Neutrophil (primary cell): ENCODE data around the gene NHLRC2.

Experiments
- H3K27ac ChIP-seq: fragments of 200-600 bp; sonication (generic); 2 replicates; pipeline ENCODE4 v1.5.1; 2016; ENCODE audit warnings: mild to moderate bottlenecking, moderate library complexity
- H3K27me3 ChIP-seq: fragments of 200-600 bp; sonication (generic); 2 replicates; pipeline ENCODE4 v1.6.0; 2016; ENCODE audit warnings: mild to moderate bottlenecking
- H3K36me3 ChIP-seq: fragments of 200-600 bp; sonication (generic); 2 replicates; pipeline ENCODE4 v1.5.1; 2017
- H3K4me1 ChIP-seq, 2 experiments: fragments of 200-600 bp in 1 of 2; sonication (generic) in 1 of 2; 1 replicate in 1 of 2; 2 replicates in 1 of 2; pipeline versions ENCODE4 v1.5.1 to v1.6.1; 2013 to 2016; ENCODE audit warnings: low read depth in 1 of 2, low read length in 1 of 2, mild to moderate bottlenecking in 1 of 2, moderate library complexity in 1 of 2; ENCODE audit not compliant: control insufficient read depth in 1 of 2, insufficient read depth in 1 of 2
- H3K4me3 ChIP-seq, 2 experiments: fragments of 200-600 bp in 1 of 2; sonication (generic) in 1 of 2; 1 replicate in 1 of 2; 2 replicates in 1 of 2; pipeline ENCODE4 v1.5.1; 2013 to 2016; ENCODE audit warnings: low read depth in 1 of 2, low read length in 1 of 2, mild to moderate bottlenecking in 1 of 2, moderate library complexity in 1 of 2
- H3K9me3 ChIP-seq: fragments of 200-600 bp; sonication (generic); 2 replicates; pipeline ENCODE4 v1.5.1; 2016
- CTCF ChIP-seq: fragments of 200-600 bp; sonication (generic); IDR thresholded peaks from 2 replicates; pipeline ENCODE4 v1.5.1; 2016; ENCODE audit warnings: antibody characterized with exemption

The NHLRC2 gene

GRCh38 chr10:113891476-113891875, 37.0 kb downstream of the NHLRC2 start:
- no peak overlapping the region for H3K4me3 ChIP-seq
- H3K36me3 ChIP-seq, result peaks cover 20% of the 10 kb centered on the region
- H3K9me3 ChIP-seq, result no peaks in the 10 kb centered on the region
- no peaks in the 10 kb centered on the region for H3K4me1 ChIP-seq
- TF ChIP-seq CTCF, result no peak
- no peak overlapping the region for H3K27ac ChIP-seq
- H3K27me3 ChIP-seq, result no peaks in the 10 kb centered on the region

GRCh38 chr10:113893570-113893969, 39.1 kb downstream of the NHLRC2 start:
- no peaks in the 10 kb centered on the region for H3K27me3 ChIP-seq
- peaks cover 17% of the 10 kb centered on the region for H3K36me3 ChIP-seq
- no peak overlapping the region for H3K27ac ChIP-seq
- no peak for TF ChIP-seq CTCF
- H3K4me3 ChIP-seq, result no peak overlapping the region
- H3K4me1 ChIP-seq, result no peaks in the 10 kb centered on the region
- no peaks in the 10 kb centered on the region for H3K9me3 ChIP-seq

GRCh38 chr10:113894581-113894980, 40.1 kb downstream of the NHLRC2 start:
- no peak overlapping the region for H3K4me3 ChIP-seq
- no peak overlapping the region for H3K27ac ChIP-seq
- H3K4me1 ChIP-seq, result peaks cover 3 to 5% of the 10 kb centered on the region in 2 experiments
- no peaks in the 10 kb centered on the region for H3K9me3 ChIP-seq
- no peak for TF ChIP-seq CTCF
- H3K36me3 ChIP-seq, result peaks cover 19% of the 10 kb centered on the region
- no peaks in the 10 kb centered on the region for H3K27me3 ChIP-seq

GRCh38 chr10:113895018-113895417, 40.6 kb downstream of the NHLRC2 start:
- Histone ChIP-seq H3K27ac (no peak overlapping the region), H3K36me3 (peaks cover 16% of the 10 kb centered on the region), H3K27me3 (no peaks in the 10 kb centered on the region), H3K9me3 (no peaks in the 10 kb centered on the region), H3K4me3 (no peak overlapping the region), H3K4me1 (peaks cover 3 to 5% of the 10 kb centered on the region in 2 experiments)
- TF ChIP-seq CTCF, result no peak

- no peaks in the 10 kb centered on the region for H3K27me3 ChIP-seq
- no peak overlapping the region for H3K4me3 ChIP-seq
- peaks cover 3 to 5% of the 10 kb centered on the region in 2 experiments for H3K4me1 ChIP-seq
- H3K36me3 ChIP-seq, result peaks cover 28% of the 10 kb centered on the region
- no peak overlapping the region for H3K27ac ChIP-seq
- no peak for TF ChIP-seq CTCF
- H3K9me3 ChIP-seq, result no peaks in the 10 kb centered on the region
Measured at GRCh38 chr10:113897693-113898618, 43.5 kb downstream of the NHLRC2 start.
